Mesothelial cell of epicardium (in vitro differentiated cells): ENCODE data around the gene RBM10. TPM values are rescaled to one million over a fixed set of nuclear protein-coding genes. Genes with fewer than 3 reads are reported as not detected.

ENCODE experiments used
- DNase-seq, 2 experiments: peaks; one replicate each; pipeline ENCODE4 v3.0.0; 2021; ENCODE audit warnings: low spot score in 2 of 2; ENCODE audit not compliant: unreplicated experiment in 2 of 2
- H3K27ac Mint-ChIP-seq: 2 replicates; pipeline ENCODE4 v1.8.0; 2021; ENCODE audit warnings: mixed read lengths
- H3K27me3 Mint-ChIP-seq: 2 replicates; pipeline ENCODE4 v1.8.0; 2021; ENCODE audit warnings: low read depth, mixed read lengths
- H3K36me3 Mint-ChIP-seq: 2 replicates; pipeline ENCODE4 v1.8.0; 2021; ENCODE audit warnings: mixed read lengths
- H3K4me1 Mint-ChIP-seq: 2 replicates; pipeline ENCODE4 v1.8.0; 2021; ENCODE audit warnings: mixed read lengths
- H3K4me3 Mint-ChIP-seq: 2 replicates; pipeline ENCODE4 v1.8.0; 2021; ENCODE audit warnings: mild to moderate bottlenecking, moderate library complexity, mixed read lengths
- H3K9me3 Mint-ChIP-seq: 2 replicates; pipeline ENCODE4 v1.8.0; 2021; ENCODE audit warnings: mixed read lengths
- total RNA-seq: library from RNA; stranded (reverse); gene quantifications from 3 replicates; pipeline ENCODE4 v1.2.1, GENCODE V29; 2021
- TF ChIP-seq, protein P1 (sequence below): fragments of 200-600 bp; sonication (generic); IDR thresholded peaks from one replicate; pipeline ENCODE4 v1.5.0; 2021; ENCODE audit warnings: antibody characterized with exemption; ENCODE audit not compliant: unreplicated experiment

Gene RBM10
- total RNA-seq, 1 donor from 2014 or later = 58.7 TPM

DNA sequence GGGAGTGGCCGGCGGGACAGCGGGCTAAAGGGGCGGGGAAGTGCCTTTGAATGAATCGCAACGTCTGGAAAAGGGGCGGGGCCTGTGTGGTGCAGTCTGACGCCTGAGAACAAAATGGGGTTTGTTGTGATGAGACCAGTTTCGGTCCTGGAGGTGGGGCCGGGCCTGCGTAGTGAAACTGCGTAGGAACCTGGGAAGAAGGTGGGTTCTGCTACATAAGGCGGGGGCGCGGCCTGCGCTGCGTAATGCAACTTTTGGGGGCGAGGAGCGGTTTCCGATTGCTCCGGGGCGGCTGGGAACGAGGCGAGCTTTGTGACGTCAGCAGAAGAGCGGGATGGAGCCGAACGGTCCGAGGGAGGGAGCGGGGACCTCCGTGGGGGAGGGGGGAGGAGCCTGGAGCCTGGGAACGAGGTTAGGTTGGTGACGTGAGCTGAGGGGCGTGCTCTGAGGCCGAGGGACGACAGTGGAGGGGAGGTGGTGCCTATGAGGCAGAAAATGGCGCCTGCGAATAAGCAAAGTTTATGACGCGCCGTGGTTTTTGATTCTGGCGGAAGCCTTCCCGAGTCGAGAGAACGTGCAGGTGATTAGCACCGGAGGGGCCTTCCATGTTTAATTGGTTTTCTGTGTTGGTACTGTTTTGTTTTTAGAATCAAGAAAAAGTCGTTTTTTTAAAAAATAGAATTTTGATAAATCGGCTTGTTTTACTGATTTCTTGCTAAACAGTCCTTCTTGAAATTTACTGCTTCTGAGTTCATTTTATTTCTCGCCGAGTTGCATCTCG lies 88.5 kb downstream of the RBM10 start:
- Mint-ChIP-seq H3K4me1 (peaks cover 33% of the 10 kb centered on the region), H3K36me3 (peaks cover 10% of the 10 kb centered on the region), H3K27ac (peak overlapping the region; percentile 100), H3K9me3 (no peaks in the 10 kb centered on the region), H3K27me3 (no peaks in the 10 kb centered on the region), H3K4me3 (peak overlapping the region; percentile 95)
- TF ChIP-seq, protein P1, sequence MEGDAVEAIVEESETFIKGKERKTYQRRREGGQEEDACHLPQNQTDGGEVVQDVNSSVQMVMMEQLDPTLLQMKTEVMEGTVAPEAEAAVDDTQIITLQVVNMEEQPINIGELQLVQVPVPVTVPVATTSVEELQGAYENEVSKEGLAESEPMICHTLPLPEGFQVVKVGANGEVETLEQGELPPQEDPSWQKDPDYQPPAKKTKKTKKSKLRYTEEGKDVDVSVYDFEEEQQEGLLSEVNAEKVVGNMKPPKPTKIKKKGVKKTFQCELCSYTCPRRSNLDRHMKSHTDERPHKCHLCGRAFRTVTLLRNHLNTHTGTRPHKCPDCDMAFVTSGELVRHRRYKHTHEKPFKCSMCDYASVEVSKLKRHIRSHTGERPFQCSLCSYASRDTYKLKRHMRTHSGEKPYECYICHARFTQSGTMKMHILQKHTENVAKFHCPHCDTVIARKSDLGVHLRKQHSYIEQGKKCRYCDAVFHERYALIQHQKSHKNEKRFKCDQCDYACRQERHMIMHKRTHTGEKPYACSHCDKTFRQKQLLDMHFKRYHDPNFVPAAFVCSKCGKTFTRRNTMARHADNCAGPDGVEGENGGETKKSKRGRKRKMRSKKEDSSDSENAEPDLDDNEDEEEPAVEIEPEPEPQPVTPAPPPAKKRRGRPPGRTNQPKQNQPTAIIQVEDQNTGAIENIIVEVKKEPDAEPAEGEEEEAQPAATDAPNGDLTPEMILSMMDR = no peak
- DNase-seq = peak; percentile 98 to 100

DNA sequence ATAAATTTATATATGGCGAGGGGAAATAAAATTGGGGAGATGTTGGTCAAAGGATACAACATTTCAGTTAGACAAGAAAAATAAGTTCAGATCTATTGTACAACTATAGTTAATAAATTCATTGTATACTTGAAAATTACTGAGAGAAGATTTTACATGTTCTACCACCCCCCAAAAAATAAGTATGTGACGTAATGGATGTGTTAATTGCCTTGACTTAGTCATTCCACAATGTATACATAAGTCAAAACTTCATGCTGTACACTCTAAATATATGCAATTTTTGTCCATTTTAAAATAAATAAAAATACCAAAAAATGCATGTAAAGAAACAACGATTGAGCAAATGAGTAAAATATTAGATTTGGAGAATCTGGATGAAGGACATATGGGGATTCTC lies 89.6 kb downstream of the RBM10 start:
- Mint-ChIP-seq H3K27me3 (no peaks in the 10 kb centered on the region), H3K4me3 (peak overlapping the region; percentile 95), H3K36me3 (peaks cover 9% of the 10 kb centered on the region), H3K27ac (peak overlapping the region; percentile 100), H3K4me1 (peaks cover 33% of the 10 kb centered on the region), H3K9me3 (no peaks in the 10 kb centered on the region)
- DNase-seq = no peak
- TF ChIP-seq, protein P1 = no peak

DNA sequence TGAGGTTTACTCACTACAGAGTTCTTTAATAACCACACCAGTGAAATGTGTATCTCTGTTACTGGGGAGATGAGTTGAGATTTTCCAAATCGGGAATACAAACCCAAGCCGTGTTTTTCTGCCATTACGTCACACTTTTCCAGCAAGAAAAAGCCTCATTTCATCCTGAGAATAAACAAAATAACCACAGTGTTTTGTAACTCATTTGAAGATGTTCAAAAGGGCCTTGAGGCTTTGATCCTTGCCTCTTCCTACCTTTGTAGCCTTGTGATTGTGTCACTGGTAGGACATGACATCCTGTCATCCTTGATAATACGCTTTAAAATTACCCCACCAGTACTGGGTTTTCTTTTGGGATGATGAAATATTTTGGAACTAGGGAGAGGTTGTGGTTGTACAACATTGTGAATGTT lies 90.7 kb downstream of the RBM10 start:
- TF ChIP-seq, protein P1 = no peak
- Mint-ChIP-seq H3K4me3 (peak overlapping the region; percentile 43), H3K27me3 (no peaks in the 10 kb centered on the region), H3K36me3 (peaks cover 15% of the 10 kb centered on the region), H3K27ac (peak overlapping the region; percentile 73), H3K4me1 (peaks cover 33% of the 10 kb centered on the region), H3K9me3 (no peaks in the 10 kb centered on the region)
- DNase-seq = no peak

Other genes starting within 250 kb of the RBM10 start
- gene JADE3, start 232.8 kb upstream of the RBM10 start, total RNA-seq = 15.5 to 16.4 TPM (median 16.4 TPM) in 3 replicates
- gene RGN, start 66.8 kb upstream of the RBM10 start, total RNA-seq = 0.61 to 1.2 TPM (median 1.2 TPM) in 3 replicates
- 82.9 to 85.7 TPM (median 83.9 TPM) in 3 replicates for gene NDUFB11, start 519 bp upstream of the RBM10 start, total RNA-seq
- 349 to 350 TPM (median 350 TPM) in 3 replicates for gene UBA1, start 48.6 kb downstream of the RBM10 start, total RNA-seq
- gene CDK16, start 73.5 kb downstream of the RBM10 start, total RNA-seq = 216 to 226 TPM (median 221 TPM) in 3 replicates
- 315 to 337 TPM (median 315 TPM) in 3 replicates for gene USP11, start 87.8 kb downstream of the RBM10 start, total RNA-seq
- gene ZNF157, start 225.4 kb downstream of the RBM10 start, total RNA-seq = 0.68 to 1.1 TPM (median 0.69 TPM) in 3 replicates